Measurements from ENCODE around the gene C1R.

Gene C1R

GRCh38 chr12:7096006-7096932 is 4.0 kb upstream of the C1R start:
- DNase-seq: no peak

- no peak for DNase-seq
These were observed 1.6 kb upstream of the C1R start for GRCh38 chr12:7093892-7094291.

- DNase-seq: no peak
These were observed 1.2 kb upstream of the C1R start for GRCh38 chr12:7093486-7093885.

GRCh38 chr12:7092986-7093460 is 778 bp upstream of the C1R start:
- no peak for DNase-seq

GRCh38 chr12:7091660-7092228 is 501 bp downstream of the C1R start:
- DNase-seq: no peak

- DNase-seq: no peak
These were observed 1.1 kb downstream of the C1R start for GRCh38 chr12:7091171-7091570.

- no peak for DNase-seq
These were observed 1.8 kb downstream of the C1R start for GRCh38 chr12:7090222-7090998.

- DNase-seq: no peak
These were observed 2.9 kb downstream of the C1R start for GRCh38 chr12:7089196-7089871.

- DNase-seq: no peak
These were observed 9.1 kb downstream of the C1R start for GRCh38 chr12:7083125-7083524.

- DNase-seq: no peak
These were observed 11.2 kb downstream of the C1R start for GRCh38 chr12:7081037-7081436.

GRCh38 chr12:7079826-7080125 is 12.5 kb downstream of the C1R start:
- no peak for DNase-seq

- no peak for DNase-seq
These were observed 14.1 kb downstream of the C1R start for GRCh38 chr12:7078163-7078562.

GRCh38 chr12:7076493-7076892 is 15.8 kb downstream of the C1R start:
- DNase-seq: no peak

GRCh38 chr12:7075939-7076338 is 16.3 kb downstream of the C1R start:
- no peak for DNase-seq

- no peak for DNase-seq
These were observed 16.7 kb downstream of the C1R start for GRCh38 chr12:7075518-7075917.

GRCh38 chr12:7073946-7074345 is 18.3 kb downstream of the C1R start:
- DNase-seq: no peak

- no peak for DNase-seq
These were observed 19.7 kb downstream of the C1R start for GRCh38 chr12:7072554-7072953.

GRCh38 chr12:7072035-7072434 is 20.2 kb downstream of the C1R start:
- no peak for DNase-seq

- no peak for DNase-seq
These were observed 22.9 kb downstream of the C1R start for GRCh38 chr12:7069386-7069785.

- no peak for DNase-seq
These were observed 23.3 kb downstream of the C1R start for GRCh38 chr12:7068994-7069346.

GRCh38 chr12:7068240-7068993 is 23.8 kb downstream of the C1R start:
- no peak for DNase-seq

GRCh38 chr12:7067096-7067495 is 25.1 kb downstream of the C1R start:
- DNase-seq: no peak

GRCh38 chr12:7066596-7066995 is 25.6 kb downstream of the C1R start:
- DNase-seq: no peak
